Muscle of leg (tissue), 11 donors: ENCODE measurements around the gene TFPT. TPM values are rescaled to one million over a fixed set of nuclear protein-coding genes. Genes with fewer than 3 reads are reported as not detected.
A peak's percentile ranks its signal among the peaks of the same experiment; 100 is the strongest.

Source experiments
- DNase-seq: peaks from one replicate; pipeline ENCODE4 v3.0.0; 2013
- H3K27ac ChIP-seq: one replicate; pipeline ENCODE4 v1.5.1; 2013; ENCODE audit warnings: mild to moderate bottlenecking, low read length, control low read depth
- H3K27me3 ChIP-seq: one replicate; pipeline ENCODE4 v1.6.1; 2013; ENCODE audit warnings: low read length; ENCODE audit not compliant: control insufficient read depth, insufficient read depth
- H3K36me3 ChIP-seq: one replicate; pipeline ENCODE4 v1.6.1; 2013; ENCODE audit warnings: low read length; ENCODE audit not compliant: control insufficient read depth, insufficient read depth
- H3K4me1 ChIP-seq: one replicate; pipeline ENCODE4 v1.6.1; 2013; ENCODE audit warnings: low read length; ENCODE audit not compliant: control insufficient read depth, insufficient read depth
- H3K4me3 ChIP-seq: one replicate; pipeline ENCODE4 v1.5.1; 2013; ENCODE audit warnings: low read length, control low read depth
- H3K9me3 ChIP-seq: replicated peaks from 2 replicates; pipeline ENCODE4 v1.6.1; 2013; ENCODE audit warnings: low read depth, low read length; ENCODE audit not compliant: control insufficient read depth
- WGBS: methylation state at CpG from one replicate; pipeline ENCODE4 v1.1.5; 2013; ENCODE audit warnings: missing lambda C conversion rate; ENCODE audit not compliant: insufficient coverage; 5-methylcytosine and 5-hydroxymethylcytosine counted together
- polyA plus RNA-seq, 8 donors: library from polyadenylated mRNA; unstranded; fragments of 120-200 nt; gene quantifications; one replicate each; pipeline versions ENCODE4 v1.2.1 to v1.2.3, GENCODE V29; 2013; ENCODE audit warnings: inconsistent platforms in 1 of 8, low replicate concordance in 1 of 8; ENCODE audit not compliant: insufficient read length in 8 of 8, insufficient read depth in 1 of 8
- total RNA-seq: library from RNA; stranded (reverse); fragments of 120-200 nt; gene quantifications from one replicate; pipeline ENCODE4 v1.2.4, GENCODE V29; 2013

TFPT gene
- total and polyA plus RNA-seq, 9 donors, result 15.1 to 18.4 (median 17.1) TPM

- H3K4me3 ChIP-seq, result peak within 1 kb of the TSS; percentile 83
- H3K27ac ChIP-seq, result peak within 1 kb of the TSS; percentile 95
- peaks cover 12% of the 10 kb centered on the region for H3K27me3 ChIP-seq
- peaks cover 32% of the 10 kb centered on the region for H3K4me1 ChIP-seq
- H3K9me3 ChIP-seq, result no peaks in the 10 kb centered on the region
- H3K36me3 ChIP-seq, result peaks cover 38% of the 10 kb centered on the region
- WGBS, result under 1% methylated on average over 70 of the region's 72 CpGs
- DNase-seq, result peak; percentile 100
Measured at GRCh38 chr19:54159352-54160181, 44.1 kb upstream of the TFPT start, which contains the start of gene LENG1. Gene LENG1 (minus strand): TSS chr19:54159721. CDS start chr19:54159695, 26 bp downstream.

DNA sequence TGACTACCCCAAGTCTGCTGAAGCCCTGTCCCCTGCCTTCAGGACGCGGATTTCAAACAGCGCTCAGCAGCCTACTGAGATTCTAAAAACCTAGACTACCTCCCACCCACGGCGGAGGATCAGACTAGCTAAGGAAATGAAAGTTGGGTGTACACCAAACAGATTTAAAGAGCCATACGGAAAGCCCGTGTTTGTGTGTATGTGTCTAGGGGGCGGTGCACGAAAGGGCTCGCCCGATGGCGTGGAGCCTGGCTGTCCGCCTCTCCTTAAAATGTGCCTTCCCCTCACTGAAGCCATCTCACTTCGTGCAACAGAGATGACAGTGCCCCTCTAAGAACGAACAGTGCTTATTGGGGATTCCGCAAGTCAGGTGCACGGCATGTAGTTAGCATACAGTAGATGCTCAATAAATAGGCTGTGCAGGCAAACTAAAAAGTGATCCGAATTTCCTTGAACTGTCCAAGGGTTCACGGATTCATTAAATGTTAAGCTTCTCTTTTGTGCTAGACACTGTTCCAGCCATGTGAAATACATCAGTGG is 43.4 kb upstream of the TFPT start:
- Histone ChIP-seq H3K27me3 (peaks cover 7% of the 10 kb centered on the region), H3K27ac (peak overlapping the region; percentile 95), H3K4me1 (peaks cover 32% of the 10 kb centered on the region), H3K4me3 (peak overlapping the region; percentile 83), H3K36me3 (peaks cover 45% of the 10 kb centered on the region), H3K9me3 (no peaks in the 10 kb centered on the region)
- WGBS, result 2% methylated on average over 11 of the region's 19 CpGs
- peak; percentile 56 for DNase-seq

DNA sequence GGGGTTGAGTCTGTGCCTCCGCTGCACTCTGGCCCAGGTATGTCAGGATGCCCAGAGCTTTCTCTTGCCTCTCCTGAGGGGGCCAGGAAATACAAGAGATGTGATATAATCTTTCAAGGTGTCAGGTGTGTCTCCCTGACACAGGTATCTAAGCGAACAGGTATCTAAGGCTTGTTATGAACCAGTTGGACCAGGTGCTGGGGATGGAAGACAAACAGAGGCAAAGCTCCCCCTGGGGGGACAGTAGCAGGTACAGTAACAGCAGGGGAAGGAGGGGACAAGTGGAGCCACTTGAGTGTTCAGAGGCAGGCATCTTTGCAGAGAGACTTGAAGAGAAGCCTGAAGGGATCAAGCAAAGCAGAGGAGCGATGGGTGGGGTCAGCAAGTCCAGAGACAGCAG is 41.5 kb upstream of the TFPT start:
- no peak for DNase-seq
- peaks cover 24% of the 10 kb centered on the region for H3K4me1 ChIP-seq
- no peak overlapping the region for H3K27ac ChIP-seq
- no peaks in the 10 kb centered on the region for H3K9me3 ChIP-seq
- no peak overlapping the region for H3K4me3 ChIP-seq
- H3K27me3 ChIP-seq, result no peaks in the 10 kb centered on the region
- H3K36me3 ChIP-seq, result peaks cover 63% of the 10 kb centered on the region
- WGBS, result 100% methylated on average over 3 of the region's 3 CpGs

DNA sequence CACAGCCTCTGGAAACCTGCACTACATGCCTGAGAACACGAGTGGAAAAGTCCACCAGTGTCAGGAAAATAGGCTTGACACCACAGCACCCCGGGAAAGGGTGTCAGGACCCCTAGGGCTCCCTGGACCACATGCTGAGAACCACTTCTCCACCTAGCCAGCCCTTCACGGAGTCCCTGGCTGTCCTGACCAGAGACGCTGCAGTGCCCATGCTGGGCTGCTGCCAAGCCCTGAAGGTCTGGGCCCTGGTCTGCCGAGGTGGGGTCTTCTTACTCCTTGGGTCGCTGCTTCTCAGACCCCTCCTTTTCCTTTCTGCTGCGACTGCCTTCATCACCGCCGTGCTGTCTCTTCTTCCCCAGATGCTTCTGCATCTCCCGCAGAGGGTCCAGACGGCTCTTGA is 41.0 kb upstream of the TFPT start:
- Histone ChIP-seq H3K4me1 (peaks cover 23% of the 10 kb centered on the region), H3K36me3 (peaks cover 68% of the 10 kb centered on the region), H3K9me3 (no peaks in the 10 kb centered on the region), H3K27me3 (no peaks in the 10 kb centered on the region), H3K27ac (no peak overlapping the region), H3K4me3 (no peak overlapping the region)
- 73% methylated on average over 7 of the region's 11 CpGs for WGBS
- DNase-seq, result no peak

DNA sequence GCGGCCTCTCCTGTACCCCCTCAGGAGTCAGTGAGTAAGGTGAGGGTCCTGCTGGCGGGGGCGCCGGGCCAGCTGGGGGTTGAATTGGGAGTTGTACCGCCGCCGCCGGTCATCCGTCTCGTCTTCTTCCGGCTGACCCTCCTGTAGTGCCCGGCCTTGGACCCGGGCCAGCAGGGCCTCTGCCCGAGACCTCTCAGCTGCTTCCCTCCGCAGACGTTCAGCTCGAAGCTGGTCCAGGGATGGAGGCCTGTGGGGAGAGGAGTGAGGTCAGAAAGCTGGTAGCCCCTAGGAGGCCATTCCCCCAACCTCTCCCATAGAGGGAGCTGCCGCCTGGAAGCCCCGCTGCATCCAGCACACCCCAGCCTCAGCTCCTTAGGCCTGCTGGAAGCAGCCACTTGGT is 40.2 kb upstream of the TFPT start:
- Histone ChIP-seq H3K9me3 (no peaks in the 10 kb centered on the region), H3K27ac (no peak overlapping the region), H3K36me3 (peaks cover 74% of the 10 kb centered on the region), H3K4me3 (no peak overlapping the region), H3K27me3 (no peaks in the 10 kb centered on the region), H3K4me1 (peaks cover 17% of the 10 kb centered on the region)
- DNase-seq, result no peak
- 87% methylated on average over 6 of the region's 19 CpGs for WGBS

DNA sequence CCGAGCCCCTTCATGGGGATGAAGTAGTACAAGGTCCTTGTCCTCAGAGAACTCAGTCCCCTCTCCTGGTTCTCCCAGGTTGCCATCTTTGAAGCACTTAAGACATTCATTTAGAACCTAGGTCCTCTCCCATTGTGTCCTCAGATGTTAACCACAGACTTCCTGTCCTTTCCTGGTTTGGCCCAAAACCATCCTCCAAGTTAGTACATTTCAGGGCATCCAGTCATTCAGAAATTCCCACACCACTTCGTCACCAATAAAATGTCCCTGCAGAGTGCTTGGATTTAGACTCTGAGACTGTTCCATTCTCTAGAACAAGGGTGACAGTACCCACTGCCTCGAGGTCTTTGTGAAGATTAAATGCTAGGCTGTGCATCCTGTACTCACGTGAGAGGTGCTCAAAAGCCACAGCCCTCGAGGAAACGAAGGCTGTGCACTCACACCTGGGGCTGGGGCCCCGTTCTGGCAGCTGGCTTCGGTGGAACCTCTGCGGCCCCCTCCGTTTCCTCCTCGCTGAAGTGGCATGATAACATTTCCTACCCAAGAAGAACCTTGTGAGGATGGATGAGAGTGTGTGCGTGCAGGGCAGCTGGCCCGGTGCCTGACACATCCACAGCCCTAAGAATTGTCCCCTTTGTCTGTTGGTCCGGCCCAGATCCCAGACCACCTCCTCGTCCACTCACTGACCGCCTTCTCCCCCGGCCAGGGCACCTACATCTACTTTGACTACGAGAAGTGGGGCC is 39.3 kb upstream of the TFPT start:
- Histone ChIP-seq H3K4me3 (no peak overlapping the region), H3K4me1 (peaks cover 11% of the 10 kb centered on the region), H3K27ac (no peak overlapping the region), H3K27me3 (no peaks in the 10 kb centered on the region), H3K9me3 (no peaks in the 10 kb centered on the region), H3K36me3 (peaks cover 83% of the 10 kb centered on the region)
- DNase-seq, result no peak
- WGBS, result 72% methylated on average over 9 of the region's 18 CpGs

- Histone ChIP-seq H3K4me3 (no peak overlapping the region), H3K4me1 (peaks cover 8% of the 10 kb centered on the region), H3K9me3 (no peaks in the 10 kb centered on the region), H3K27me3 (no peaks in the 10 kb centered on the region), H3K27ac (no peak overlapping the region), H3K36me3 (peaks cover 93% of the 10 kb centered on the region)
- 74% methylated on average over 8 of the region's 10 CpGs for WGBS
- DNase-seq, result no peak
Measured at GRCh38 chr19:54153731-54154326, 38.4 kb upstream of the TFPT start.

GRCh38 chr19:54152878-54153524 is 37.5 kb upstream of the TFPT start:
- H3K4me3 ChIP-seq, result no peak overlapping the region
- WGBS, result 75% methylated on average over 11 of the region's 25 CpGs
- H3K27me3 ChIP-seq, result no peaks in the 10 kb centered on the region
- no peaks in the 10 kb centered on the region for H3K4me1 ChIP-seq
- H3K27ac ChIP-seq, result no peak overlapping the region
- DNase-seq, result no peak
- H3K36me3 ChIP-seq, result peaks cover 95% of the 10 kb centered on the region
- no peaks in the 10 kb centered on the region for H3K9me3 ChIP-seq

DNA sequence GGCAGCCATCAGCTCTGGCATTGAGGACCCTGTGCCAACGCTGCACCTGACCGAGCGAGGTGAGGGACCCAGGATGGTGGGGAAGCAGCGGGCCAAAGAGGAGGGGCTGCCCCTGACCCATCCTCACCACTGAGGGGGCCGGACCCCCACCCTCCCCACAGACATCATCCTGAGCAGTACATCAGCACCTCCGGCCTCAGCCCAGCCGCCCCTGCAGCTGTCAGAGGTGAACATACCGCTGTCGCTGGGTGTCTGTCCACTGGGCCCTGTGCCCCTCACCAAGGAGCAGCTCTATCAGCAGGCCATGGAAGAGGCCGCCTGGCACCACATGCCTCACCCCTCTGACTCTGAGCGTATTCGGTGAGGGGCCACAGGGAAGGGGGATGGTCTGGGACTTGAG is 36.8 kb upstream of the TFPT start:
- Histone ChIP-seq H3K27me3 (no peaks in the 10 kb centered on the region), H3K4me3 (no peak overlapping the region), H3K9me3 (no peaks in the 10 kb centered on the region), H3K4me1 (no peaks in the 10 kb centered on the region), H3K27ac (no peak overlapping the region), H3K36me3 (peaks cover 96% of the 10 kb centered on the region)
- WGBS, result 90% methylated on average over 2 of the region's 12 CpGs
- DNase-seq, result no peak
